Activated B cell treated with CpG ODN at 0.5 μM for 24 hours (primary cell): ENCODE data around the gene TMEM178B. TPM values are rescaled to one million over a fixed set of nuclear protein-coding genes. Genes with fewer than 3 reads are reported as not detected.

Experiments
- ATAC-seq: fragments of 200-7000 bp; cut with Tn5 transposase; one replicate; pipeline ENCODE4 v1.10.0; 2021; ENCODE audit warnings: low read depth, mild to moderate bottlenecking, moderate library complexity
- CTCF ChIA-PET: fragments of 350-600 bp; sonication (Branson Sonifier 250); formaldehyde crosslinking; loops from one replicate; lab custom pipeline; 2021; ENCODE audit warnings: antibody characterized with exemption; lab: Charles Lee
- POLR2A ChIA-PET: fragments of 350-600 bp; sonication (Branson Sonifier 250); formaldehyde crosslinking; loops from one replicate; lab custom pipeline; 2021; ENCODE audit warnings: antibody characterized with exemption; lab: Charles Lee
- DNase-seq: peaks from one replicate; pipeline ENCODE4 v3.0.0; 2022
- H3K27ac Mint-ChIP-seq: one replicate; pipeline ENCODE4 v1.8.0; 2020; ENCODE audit warnings: mixed read lengths
- H3K27me3 Mint-ChIP-seq: one replicate; pipeline ENCODE4 v1.8.0; 2021; ENCODE audit warnings: mixed read lengths
- H3K36me3 Mint-ChIP-seq: one replicate; pipeline ENCODE4 v1.8.0; 2021; ENCODE audit warnings: low read depth, mixed read lengths
- H3K4me1 Mint-ChIP-seq: one replicate; pipeline ENCODE4 v1.8.0; 2021; ENCODE audit warnings: mixed read lengths
- H3K4me3 Mint-ChIP-seq: one replicate; pipeline ENCODE4 v1.8.0; 2020; ENCODE audit warnings: mild to moderate bottlenecking, mixed read lengths
- H3K9me3 Mint-ChIP-seq: one replicate; pipeline ENCODE4 v1.8.0; 2020; ENCODE audit warnings: mixed read lengths
- CTCF ChIP-seq: fragments of 200-600 bp; IDR thresholded peaks from one replicate; pipeline ENCODE4 v1.8.0; 2022; ENCODE audit warnings: antibody characterized with exemption, mild to moderate bottlenecking
- intact Hi-C: fragments of 100-400 bp; cut with micrococcal nuclease; formaldehyde crosslinking; loops from one replicate; pipeline ENCODE4 v1.15.1; 2024
- total RNA-seq: library from RNA; stranded (reverse); gene quantifications from 2 replicates; pipeline ENCODE4 v1.2.3, GENCODE V29; 2022

The TMEM178B gene
- total RNA-seq, 1 donor from 2014 or later, result 0.49 TPM

GRCh38 chr7:141123522-141123921, 49.7 kb downstream of the TMEM178B start:
- POLR2A ChIA-PET, result no interaction called here
- Mint-ChIP-seq H3K27ac (no peak overlapping the region), H3K4me1 (no peaks in the 10 kb centered on the region), H3K9me3 (no peaks in the 10 kb centered on the region), H3K36me3 (no peaks in the 10 kb centered on the region), H3K4me3 (no peak overlapping the region), H3K27me3 (peaks cover 26% of the 10 kb centered on the region)
- ATAC-seq, result no peak
- no peak for DNase-seq
- intact Hi-C loops, result no loop called here
- CTCF ChIA-PET, result no interaction called here
- no peak for TF ChIP-seq CTCF

- intact Hi-C loops, result no loop called here
- ChIA-PET CTCF (no interaction called here), POLR2A (no interaction called here)
- ATAC-seq, result no peak
- DNase-seq, result no peak
- no peak overlapping the region for H3K27ac Mint-ChIP-seq
- H3K4me1 Mint-ChIP-seq, result no peaks in the 10 kb centered on the region
- no peak for TF ChIP-seq CTCF
- no peaks in the 10 kb centered on the region for H3K36me3 Mint-ChIP-seq
- H3K9me3 Mint-ChIP-seq, result no peaks in the 10 kb centered on the region
- peaks cover 22% of the 10 kb centered on the region for H3K27me3 Mint-ChIP-seq
- no peak overlapping the region for H3K4me3 Mint-ChIP-seq
These were observed 52.2 kb downstream of the TMEM178B start for GRCh38 chr7:141126107-141126506.

- Mint-ChIP-seq H3K36me3 (no peaks in the 10 kb centered on the region), H3K9me3 (peaks cover 6% of the 10 kb centered on the region), H3K27ac (no peak overlapping the region), H3K4me1 (no peaks in the 10 kb centered on the region), H3K27me3 (peaks cover 9% of the 10 kb centered on the region), H3K4me3 (no peak overlapping the region)
- intact Hi-C loops, result no loop called here
- no peak for TF ChIP-seq CTCF
- ChIA-PET CTCF (no interaction called here), POLR2A (no interaction called here)
- ATAC-seq (no peak), DNase-seq (no peak)
These were observed 54.6 kb downstream of the TMEM178B start for GRCh38 chr7:141128506-141128905.

- ChIA-PET CTCF (no interaction called here), POLR2A (no interaction called here)
- DNase-seq, result no peak
- H3K4me3 Mint-ChIP-seq, result no peak overlapping the region
- H3K4me1 Mint-ChIP-seq, result no peaks in the 10 kb centered on the region
- intact Hi-C loops, result no loop called here
- TF ChIP-seq CTCF, result no peak
- H3K9me3 Mint-ChIP-seq, result peaks cover 10% of the 10 kb centered on the region
- no peaks in the 10 kb centered on the region for H3K36me3 Mint-ChIP-seq
- H3K27ac Mint-ChIP-seq, result no peak overlapping the region
- ATAC-seq, result no peak
- peaks cover 13% of the 10 kb centered on the region for H3K27me3 Mint-ChIP-seq
These were observed 55.1 kb downstream of the TMEM178B start for GRCh38 chr7:141128931-141129330.

- H3K9me3 Mint-ChIP-seq, result peaks cover 13% of the 10 kb centered on the region
- intact Hi-C loops, result no loop called here
- ChIA-PET POLR2A (no interaction called here), CTCF (no interaction called here)
- H3K4me1 Mint-ChIP-seq, result no peaks in the 10 kb centered on the region
- no peak for DNase-seq
- no peak overlapping the region for H3K4me3 Mint-ChIP-seq
- ATAC-seq, result no peak
- no peaks in the 10 kb centered on the region for H3K36me3 Mint-ChIP-seq
- no peak overlapping the region for H3K27ac Mint-ChIP-seq
- peaks cover 8% of the 10 kb centered on the region for H3K27me3 Mint-ChIP-seq
- TF ChIP-seq CTCF, result no peak
These were observed 58.8 kb downstream of the TMEM178B start for GRCh38 chr7:141132671-141133070.
